ENCODE data around the gene UQCC2.

UQCC2 gene

DNA sequence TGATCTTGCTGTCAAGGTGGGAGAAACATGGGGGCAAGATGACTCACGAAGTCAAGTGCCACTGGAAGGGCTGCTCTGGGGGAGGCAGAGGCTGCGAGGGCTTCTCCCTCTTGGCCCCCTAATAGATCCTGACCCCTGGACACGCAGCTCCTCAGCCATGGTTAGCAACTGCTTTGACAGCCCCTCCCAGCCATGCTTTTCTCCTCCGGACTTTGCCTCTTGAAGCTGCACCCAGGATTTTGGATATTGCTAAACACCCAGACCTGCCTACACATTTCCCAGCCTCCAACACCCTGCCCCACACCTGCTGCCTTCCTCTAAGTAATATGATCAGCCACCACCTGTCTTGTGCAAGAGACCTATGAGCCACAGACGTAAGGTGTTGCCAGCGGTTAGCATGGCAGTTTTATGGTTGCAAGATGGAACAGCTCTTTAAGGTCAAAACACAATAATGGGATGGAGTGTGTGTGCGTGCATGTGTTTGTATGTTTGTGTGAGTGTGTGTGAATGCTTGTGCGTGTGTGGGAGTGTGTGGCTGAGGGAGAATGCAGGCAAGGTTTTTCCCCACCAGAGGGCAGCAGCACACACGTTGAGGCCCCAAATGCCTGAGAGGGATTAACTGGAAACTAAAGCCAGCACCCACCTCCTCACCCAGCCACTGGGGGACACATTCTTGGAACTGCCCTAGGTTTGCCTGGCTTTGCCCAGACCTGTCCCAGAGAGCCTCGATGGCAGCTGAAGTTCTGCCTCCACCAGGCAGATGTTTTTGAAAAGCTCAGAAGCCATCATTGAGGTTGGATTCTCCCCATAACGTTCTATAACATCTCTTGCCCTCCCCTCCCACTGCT, 32.7 kb upstream of the UQCC2 start:
- DNase-seq (ENCODE audit: low spot score): peak; percentile 81

DNA sequence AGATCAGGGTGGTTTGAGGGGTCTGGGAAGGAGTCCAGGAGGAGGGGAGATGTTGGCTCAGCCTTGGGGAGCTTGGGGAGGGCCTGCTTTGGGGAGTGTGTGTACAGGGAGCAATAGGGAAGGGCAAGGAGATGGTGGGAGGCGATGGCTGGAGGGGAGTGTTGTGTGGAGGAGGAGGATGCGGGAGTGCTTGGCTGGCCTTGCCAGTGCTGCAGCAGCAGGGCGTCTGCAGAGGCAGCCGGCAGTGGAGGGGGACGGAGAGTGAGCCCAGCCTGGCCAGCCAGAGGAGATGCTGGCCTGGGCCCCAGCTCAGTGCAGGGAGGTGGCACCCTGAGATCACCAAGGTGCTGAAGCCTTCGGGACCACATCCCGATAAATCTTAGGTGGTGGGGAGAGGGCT, 31.3 kb upstream of the UQCC2 start:
- DNase-seq (ENCODE audit: low spot score): no peak

DNA sequence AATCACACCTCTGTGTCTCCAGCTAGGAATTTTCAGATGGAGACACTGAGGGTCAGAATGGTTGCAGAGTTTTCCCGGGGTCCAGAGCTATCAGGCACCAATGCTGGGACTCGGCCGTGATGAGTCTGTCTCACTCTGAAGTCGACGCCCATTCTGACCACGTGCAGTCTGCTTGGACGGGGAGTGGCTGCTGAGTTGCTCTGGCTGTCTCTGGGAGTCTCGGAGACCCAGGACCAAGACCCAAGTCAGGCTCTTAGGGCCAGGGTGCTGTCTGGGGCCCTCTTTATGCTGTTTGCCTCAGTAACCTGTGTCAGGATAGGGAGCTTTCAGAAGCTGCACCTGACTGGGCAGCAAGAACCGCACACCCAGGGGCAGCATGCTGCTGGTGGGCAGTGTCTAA, 30.6 kb upstream of the UQCC2 start:
- no peak for DNase-seq (ENCODE audit: low spot score)

DNA sequence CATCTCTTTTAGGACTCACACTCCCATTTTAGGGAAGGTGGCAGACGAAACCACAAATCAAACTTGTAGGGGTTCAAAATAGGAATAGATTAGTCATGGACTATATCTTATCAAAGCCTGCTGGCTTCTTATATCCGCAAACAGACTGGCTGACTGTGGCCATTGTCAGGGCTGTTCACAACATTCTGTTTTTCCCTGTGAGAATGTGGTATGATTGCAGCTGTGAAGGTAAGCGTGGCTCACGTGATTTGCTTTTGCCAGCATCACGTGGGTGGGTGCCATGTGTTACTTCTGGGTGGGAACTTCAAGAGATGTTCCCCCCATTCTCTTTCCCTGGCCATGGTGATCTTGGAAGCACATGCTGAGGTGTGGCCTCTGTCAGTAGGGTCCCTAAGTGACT, 29.3 kb upstream of the UQCC2 start:
- no peak for DNase-seq (ENCODE audit: low spot score)

DNA sequence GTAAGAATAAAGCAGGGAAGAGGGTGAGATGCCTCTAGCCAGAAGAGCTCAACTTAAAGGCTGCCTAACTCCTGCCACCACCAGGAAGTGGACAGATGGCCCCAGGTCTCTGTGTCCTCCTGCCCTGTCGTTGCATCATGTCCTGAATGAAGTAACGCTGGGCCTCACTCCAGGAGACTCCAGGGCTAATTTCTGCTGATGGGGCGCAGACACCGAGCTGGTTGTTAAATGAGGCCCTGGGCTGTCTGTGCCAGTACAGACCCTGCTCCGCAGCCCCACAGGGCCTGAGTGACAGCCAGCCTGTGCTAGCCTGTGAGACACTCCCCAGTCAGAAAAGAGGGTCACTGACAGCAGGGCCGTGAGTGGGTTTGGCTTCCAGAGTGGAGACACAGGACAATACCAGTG, 28.7 kb upstream of the UQCC2 start:
- no peak for DNase-seq (ENCODE audit: low spot score)

DNA sequence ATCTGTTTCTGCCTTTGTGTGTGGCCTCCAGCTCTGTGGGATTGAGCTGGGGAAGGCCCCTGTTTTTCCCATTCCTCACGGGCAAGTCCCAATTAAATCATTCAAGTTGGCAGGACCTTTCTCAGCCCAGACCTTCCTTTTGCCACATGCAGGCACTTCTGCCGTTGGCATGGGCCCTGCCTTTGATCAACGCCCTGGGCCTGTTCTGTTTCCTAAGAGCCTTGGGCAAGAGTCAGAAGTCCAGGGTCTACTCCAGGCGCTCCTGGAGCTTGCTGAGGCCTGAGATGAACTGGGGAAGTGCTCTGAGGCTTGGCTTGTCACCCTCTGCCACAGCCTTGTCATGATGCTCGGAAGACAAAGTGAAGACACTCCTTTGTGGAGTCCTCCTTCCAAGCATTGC, 28.1 kb upstream of the UQCC2 start:
- no peak for DNase-seq (ENCODE audit: low spot score)

DNA sequence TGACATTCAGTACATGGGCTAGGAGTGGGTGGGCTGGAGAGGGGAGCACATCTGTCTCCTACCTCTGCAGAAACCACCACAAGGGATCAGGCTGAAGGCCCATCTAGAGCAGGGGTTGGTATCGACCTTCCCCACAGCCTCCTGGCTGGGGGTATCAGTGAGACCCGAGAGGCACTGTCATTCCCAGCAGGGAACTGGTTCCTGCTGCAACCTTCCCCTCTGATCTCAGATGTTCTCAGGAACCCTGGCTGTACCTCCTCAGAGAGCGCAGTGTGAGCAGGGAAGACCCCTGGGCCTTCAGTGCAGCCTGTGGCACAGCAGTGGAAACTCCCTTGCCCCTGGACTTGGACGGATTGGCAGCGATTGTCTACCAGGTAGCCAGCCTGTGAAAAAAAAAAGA, 27.4 kb upstream of the UQCC2 start:
- no peak for DNase-seq (ENCODE audit: low spot score)

DNA sequence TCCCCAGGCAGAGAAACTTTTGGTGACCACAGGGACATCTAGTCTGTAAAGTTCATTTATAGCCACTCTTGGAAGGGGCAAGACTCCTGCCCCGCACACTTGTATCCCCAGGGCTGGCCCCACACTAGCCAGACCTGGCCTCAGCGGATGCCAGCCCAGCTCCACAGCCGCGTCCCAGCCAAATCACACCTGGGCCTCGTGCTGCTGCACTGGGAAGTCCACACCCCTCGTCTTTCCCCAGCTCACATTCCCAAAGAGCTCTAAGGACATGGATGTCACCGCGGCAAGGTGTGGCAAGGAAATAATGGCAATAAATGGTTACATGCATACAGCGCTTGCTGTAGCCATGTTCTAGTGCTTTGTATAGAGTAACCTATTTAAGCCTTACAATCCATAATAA, 26.7 kb upstream of the UQCC2 start:
- DNase-seq (ENCODE audit: low spot score): no peak

DNA sequence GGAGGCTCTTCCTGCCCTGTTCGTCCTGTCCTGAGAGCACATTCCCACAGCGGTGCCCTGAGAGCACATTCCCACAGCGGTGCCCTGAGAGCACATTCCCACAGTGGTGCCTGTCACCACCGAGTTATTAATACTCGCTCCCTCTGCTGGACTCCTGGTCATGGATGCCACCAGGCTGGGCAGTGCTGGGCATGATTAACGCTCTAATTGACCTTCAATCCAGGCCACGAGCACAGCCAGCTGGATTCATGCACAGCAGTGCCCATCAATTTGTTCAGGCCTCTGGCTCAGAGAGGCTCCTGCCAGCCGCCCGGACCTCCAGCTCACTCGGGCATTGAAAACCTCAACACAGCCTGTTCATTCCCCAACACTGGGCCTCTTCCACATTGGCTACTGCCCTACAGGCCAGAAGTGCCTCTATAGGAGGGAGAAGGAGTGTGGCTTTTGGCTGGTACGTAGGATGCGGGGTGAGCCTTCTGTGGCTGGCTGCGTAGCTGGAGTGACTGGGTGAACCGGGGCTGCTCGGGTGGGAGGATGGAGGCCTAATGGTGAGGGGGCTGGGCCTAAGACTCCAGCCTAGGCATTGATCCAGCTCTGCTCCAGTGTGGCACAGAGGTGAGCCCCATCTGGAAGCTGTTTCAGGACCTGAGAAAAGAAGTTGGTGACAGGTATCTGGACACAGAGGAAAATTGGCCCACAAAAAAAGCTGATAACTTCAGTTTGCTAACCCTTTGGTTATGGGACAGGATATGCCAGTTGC, 25.9 kb upstream of the UQCC2 start:
- DNase-seq (ENCODE audit: low spot score): no peak

DNA sequence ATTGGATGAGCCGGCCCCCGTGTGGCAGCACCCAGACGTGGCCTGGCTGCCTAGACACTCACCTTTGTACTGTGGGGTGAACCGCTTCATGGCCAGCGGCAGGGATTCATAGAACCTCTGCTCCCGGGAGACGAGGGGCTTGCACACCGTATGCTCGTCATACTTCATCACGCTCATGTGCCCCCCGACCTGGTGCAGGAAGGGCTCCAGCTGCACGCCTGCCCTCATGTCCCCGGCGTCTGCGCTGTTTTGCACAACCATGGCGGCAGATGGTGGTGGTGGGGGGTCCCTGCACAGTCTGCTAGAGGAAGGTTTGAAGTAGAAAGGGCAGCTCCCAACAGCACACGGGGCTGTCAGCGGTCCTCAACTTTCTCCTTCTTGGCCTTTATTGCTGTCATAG, 23.7 kb upstream of the UQCC2 start:
- no peak for DNase-seq (ENCODE audit: low spot score)

DNA sequence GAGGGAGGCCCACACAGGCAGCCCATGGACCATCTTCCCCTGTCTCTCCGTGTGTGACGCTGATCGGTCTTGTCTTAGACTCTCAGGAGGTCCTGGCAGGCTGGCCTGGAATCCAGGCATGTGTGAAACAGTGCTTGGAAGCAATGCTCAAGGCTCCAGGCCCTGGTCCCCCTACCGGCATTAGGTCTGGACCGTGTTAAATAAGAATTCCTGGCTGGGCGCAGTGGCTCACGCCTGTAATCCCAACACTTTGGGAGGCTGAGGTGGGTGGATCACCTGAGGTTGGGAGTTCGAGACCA, 22.2 kb upstream of the UQCC2 start:
- no peak for DNase-seq (ENCODE audit: low spot score)

DNA sequence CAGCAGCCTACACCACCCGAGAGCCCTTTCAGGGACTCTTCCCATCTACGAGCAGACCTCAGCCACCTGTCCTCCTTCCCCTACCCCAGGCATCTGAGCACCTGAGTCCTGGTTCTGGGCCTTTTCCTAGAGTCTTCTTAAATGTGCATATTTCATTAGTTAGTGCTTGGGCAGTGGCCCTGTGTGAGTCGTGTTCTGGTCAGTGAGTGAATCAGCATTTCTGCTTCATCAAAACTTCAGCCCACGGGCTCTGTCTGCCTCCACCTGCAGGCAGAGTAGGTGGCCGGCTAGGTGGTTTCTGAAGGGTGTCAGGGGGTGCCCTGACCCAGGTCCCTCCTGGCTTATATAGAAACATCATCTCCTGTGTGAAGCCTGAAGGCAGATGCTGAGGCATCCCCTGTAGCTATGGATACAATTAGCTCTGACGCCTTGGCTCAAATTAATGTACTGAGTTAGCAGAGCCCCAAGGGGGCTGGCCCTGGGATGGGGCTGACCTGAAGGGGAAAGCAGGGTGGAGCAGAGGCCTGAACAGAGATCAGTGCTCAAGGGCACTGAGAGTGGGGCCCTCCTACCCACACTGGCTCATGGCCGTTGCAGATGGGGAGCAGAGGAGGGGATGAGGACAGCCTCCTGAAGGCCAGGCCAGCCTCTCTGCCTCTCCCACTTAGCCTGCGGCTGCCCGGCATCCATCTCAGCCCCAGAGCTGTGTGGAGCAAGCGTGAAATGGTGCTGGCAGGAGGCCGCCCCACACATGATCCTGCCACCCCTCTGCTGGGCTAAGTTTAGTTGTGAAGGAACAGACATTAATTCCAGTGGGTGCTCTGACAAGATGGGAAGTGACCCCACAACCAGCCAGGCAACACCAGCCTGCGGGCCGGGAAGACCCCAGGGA, 21.6 kb upstream of the UQCC2 start:
- no peak for DNase-seq (ENCODE audit: low spot score)

DNA sequence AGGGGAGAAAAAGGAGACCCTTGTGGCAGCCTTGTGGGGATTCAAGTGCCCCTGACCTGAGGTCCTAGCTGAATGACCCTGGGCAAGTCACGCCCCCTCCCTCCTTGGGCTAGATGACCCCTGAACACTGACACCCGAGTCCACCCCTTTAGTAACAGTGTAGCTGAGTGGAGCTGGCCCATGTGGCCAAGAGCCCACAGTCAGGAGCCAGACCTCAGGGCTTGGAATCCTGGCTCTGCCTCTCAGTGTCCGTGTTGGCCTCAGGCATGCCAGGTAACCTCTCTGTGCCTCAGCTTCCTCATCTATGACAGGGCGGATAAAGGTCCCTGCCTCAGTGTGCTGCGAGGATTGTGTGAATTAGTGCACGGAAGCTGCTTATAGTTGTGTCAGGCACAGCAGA, 20.9 kb upstream of the UQCC2 start:
- DNase-seq (ENCODE audit: low spot score): no peak

DNA sequence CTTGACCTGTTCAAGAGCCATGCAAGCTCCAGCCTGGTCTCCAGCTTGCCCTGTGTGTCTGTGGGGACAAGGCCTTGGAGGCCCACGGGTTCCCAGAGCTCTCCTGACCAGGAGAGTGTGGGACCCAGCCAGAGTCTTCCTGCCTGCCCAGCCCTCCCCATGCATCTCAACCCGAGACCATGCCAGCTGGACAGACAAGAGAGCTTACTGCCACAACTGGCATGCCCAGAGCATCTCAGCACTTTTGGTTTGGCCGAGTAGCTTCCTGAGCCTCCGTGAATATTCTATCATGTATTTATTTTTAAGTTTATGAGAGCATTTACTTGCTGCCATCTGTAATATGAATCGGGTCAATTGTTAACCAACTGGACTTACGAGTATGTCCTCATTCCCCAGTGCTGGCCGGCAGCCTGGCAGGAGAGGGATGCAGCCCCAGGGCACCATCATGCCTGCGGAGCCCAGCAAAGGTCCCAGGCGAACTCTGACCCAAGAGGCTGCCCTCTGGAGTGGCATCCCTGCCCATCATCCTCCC, 20.3 kb upstream of the UQCC2 start:
- DNase-seq (ENCODE audit: low spot score): no peak

DNA sequence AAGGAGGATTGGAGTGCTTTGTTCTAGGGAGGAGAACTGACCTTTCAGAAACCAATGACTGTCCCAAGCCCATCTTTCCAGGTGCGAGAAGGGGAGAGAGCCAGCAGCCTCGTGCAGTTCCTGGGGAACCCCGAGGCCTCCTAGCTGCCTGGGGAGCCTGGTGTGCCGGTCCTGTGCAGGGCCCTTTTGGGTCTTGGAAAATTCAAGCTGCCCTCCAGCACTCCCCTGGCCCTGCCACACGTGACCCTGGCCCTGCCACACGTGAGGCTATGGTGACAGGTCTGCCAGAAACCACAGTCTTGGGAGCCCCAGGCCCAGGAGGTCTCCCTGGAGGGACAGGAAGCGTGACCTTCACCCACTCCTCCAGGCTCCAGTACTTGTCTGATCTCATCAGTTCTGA, 19.5 kb upstream of the UQCC2 start:
- no peak for DNase-seq (ENCODE audit: low spot score)

DNA sequence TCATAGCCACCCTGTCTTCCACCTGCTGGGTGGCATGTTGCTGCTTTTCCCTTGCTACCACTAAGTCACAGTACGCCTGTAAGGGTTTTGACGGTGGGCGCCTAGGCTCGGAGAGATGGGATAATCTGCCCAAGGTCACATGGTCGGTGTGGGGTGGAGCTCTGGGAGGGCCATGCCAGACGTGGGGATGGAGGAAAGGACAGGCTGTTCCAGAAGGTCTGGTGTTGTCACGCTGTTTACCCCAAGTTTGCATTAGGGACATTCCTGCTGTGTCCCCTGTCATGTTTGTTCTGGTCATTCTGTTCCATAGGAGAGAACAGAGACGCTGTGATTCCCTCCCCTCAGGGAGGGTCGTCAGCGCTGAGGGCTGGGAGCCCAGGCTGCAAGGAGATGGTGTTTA, 19.1 kb upstream of the UQCC2 start:
- DNase-seq (ENCODE audit: low spot score): no peak

DNA sequence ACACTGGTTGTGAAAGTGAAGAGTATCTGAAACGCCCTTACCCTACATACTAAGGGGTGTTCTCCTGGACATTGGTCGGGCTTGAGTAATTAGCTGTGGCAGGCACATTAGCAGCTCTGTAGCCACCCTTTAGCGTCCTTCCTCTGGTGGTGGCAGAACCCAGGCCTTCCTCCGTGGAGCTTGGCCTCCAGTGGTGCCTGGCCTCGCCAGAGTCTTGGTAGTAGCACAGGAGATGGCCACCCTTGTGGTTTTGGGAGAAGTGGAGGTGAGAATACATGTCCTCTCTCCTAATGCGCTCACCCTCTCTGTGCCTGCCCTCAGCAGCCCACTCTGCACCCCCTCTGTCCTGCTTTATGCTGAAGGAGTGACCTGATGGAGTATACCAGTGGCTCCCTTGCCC, 17.6 kb upstream of the UQCC2 start:
- DNase-seq (ENCODE audit: low spot score): no peak

DNA sequence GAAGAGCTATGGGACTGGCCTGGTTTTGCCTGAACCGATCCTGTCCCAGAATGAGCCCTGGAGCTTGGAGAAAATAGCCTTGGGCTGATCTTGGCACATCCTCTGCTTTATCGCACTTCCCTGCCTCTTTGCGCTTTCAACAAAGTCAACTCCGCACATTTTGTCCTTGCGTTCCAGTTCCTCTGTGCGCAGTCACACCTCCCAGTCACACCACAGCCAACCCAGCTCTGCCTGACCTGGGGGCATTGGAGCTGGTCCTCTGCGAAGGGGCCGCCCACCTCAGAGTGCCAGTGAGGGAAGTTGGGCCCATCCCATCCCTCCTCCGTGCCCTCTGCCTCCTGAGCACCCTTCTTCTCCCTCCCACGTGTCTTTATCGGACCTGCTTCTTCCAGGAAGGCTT, 16.9 kb upstream of the UQCC2 start:
- DNase-seq (ENCODE audit: low spot score): no peak

DNA sequence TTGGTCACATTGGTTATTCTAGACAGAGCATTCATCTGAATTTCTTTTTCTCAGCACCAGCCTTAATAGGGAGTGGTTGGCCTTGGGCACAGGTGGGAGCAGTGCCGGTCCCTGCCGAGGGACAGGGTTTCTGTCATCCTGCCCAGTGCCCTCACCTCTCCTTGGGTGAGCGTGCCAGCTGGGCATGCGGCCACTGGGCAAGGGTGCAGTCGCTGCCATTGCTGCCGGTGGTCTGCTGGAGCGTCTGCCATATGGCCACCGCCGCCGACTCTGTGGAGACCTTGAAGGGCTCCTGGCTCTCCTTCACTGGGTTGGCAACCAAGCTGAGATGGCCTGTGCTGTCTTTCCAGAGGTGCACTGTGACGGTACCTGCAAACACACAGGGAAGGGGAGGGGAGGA, 16.4 kb upstream of the UQCC2 start:
- DNase-seq (ENCODE audit: low spot score): no peak

DNA sequence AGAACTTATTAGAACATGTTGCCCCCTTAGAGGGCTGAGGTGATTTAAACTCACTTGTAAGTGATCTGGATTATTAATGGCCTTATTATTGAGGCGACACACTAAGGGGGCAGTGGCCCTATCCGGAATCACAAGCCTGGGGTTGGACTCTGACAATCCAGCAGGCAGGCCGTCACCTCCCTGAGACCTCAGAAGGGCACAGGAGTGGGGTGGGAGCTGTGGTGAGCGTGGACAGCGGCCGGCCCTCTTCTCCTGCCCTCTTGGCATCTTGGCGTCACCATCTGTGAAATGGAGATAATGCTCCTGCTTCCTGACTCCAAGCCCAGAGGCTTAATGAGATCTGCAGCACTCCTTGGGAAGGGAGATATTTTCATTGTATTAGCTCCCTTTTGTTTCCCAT, 15.6 kb upstream of the UQCC2 start:
- DNase-seq (ENCODE audit: low spot score): no peak

DNA sequence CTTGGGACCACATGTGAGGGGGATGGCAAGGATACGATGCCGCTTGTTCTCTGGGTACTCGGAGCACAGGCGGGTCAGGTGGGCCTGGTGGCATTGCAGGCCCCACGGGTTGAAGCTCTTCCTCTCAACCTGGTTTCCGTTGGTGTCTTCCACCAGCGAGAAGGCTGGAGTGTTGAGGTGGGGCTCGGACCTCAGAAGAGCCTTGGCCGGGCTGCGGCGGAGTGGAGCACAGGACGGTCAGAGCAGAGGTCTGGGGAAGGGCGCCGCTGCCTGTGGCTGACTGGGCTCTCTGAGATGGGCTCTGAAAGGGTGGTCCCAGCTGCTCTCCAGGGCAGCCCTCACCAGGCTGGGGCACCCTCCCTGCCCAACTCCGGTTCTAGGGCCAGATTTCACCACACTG, 15.2 kb upstream of the UQCC2 start:
- DNase-seq (ENCODE audit: low spot score): no peak

DNA sequence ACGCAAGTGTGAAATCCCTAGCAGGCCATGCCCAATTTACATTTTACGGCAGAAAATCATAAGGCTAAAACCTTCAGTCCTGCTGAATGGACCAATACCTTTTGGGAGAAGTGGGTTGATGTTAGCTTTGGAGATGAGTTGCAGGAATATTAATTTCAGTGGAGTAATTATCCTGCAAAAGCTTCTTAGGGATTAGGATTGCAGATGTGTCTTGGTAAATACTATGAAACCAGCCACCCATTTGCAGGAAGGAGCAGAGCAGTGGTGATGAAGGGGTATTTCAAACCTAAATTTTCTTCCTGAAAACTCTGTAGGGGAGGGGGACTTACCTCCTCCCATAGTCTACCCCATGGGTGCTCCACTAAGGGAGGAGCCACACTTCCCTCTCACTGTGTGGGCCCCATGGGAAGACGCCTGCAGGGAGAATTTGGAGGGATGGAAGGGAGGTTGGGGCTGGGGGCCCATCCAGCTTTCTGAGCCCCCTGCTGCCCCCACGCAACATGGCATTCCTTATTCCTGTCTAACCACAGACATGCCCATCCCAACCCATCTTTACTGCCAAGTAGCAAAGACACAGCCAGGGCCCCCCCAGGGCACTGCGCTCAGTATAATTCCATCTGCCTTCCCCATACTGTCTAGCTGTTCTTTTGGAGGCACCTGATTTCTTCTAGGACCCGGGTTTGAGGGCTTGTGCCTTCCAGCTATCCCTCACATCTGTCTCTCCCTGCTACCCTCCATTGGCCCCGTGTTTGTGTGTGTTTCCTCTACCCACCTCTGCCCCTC, 14.6 kb upstream of the UQCC2 start:
- no peak for DNase-seq (ENCODE audit: low spot score)
